K562 (cell line): ENCODE measurements around the gene CYP11A1. TPM values are rescaled to one million over a fixed set of nuclear protein-coding genes. Genes with fewer than 3 reads are reported as not detected.

ENCODE experiments used
- ATAC-seq: fragments of 200-7000 bp; cut with Tn5 transposase; 3 replicates; pipeline ENCODE4 v1.9.1; 2020; ENCODE audit warnings: moderate library complexity
- BruUV-seq: library from RNA; stranded (reverse); fragments of 400-500 nt; replicated peaks from 2 replicates; lab custom pipeline; 2021; lab: Mats Ljungman, UMichigan
- CTCF ChIA-PET: fragments of 300-600 bp; formaldehyde crosslinking; extraction: SDS; loops from one replicate; lab custom pipeline; 2021; ENCODE audit warnings: low intra/inter-chr PET ratio; lab: Yijun Ruan, JAX
- POLR2A ChIA-PET: fragments of 300-600, 350-650 bp; sonication (Branson Sonifier 250); formaldehyde crosslinking; extraction: SDS; loops from one replicate; lab custom pipeline; 2021; ENCODE audit warnings: antibody characterized with exemption, inconsistent platforms; lab: Yijun Ruan, JAX
- DNase-seq, 4 experiments: peaks; one replicate each; pipeline versions ENCODE4 v3.0.0 to v3.0.0-alpha.2; 2011 to 2018; ENCODE audit warnings: low spot score in 3 of 4, mixed read lengths in 3 of 4; ENCODE audit errors: extremely low read depth in 1 of 4
- FAIRE-seq: peaks from 2 replicates; lab custom pipeline; 2011; peaks lifted over from hg19 to GRCh38; lab: Jason Lieb, UNC
- H2AFZ ChIP-seq: 2 replicates; pipeline ENCODE4 v1.6.0; 2011; ENCODE audit warnings: low read depth, low read length, control low read depth, inconsistent platforms
- H3K27ac ChIP-seq: fragments of 200-600 bp; 3 replicates; pipeline ENCODE4 v1.8.0; 2011; ENCODE audit warnings: low read depth, mild to moderate bottlenecking, control low read depth, inconsistent platforms, low read length, moderate library complexity, mixed read lengths; ENCODE audit errors: extremely low read depth
- H3K27me3 ChIP-seq, 2 experiments: fragments of 300-600 bp in 1 of 2; 2 replicates in 1 of 2; 3 replicates in 1 of 2; pipeline versions ENCODE4 v1.6.0 to v1.8.0; 2011; ENCODE audit warnings: inconsistent platforms in 2 of 2, low read length in 2 of 2, mild to moderate bottlenecking in 1 of 2, mixed read lengths in 1 of 2, moderate library complexity in 1 of 2; ENCODE audit not compliant: control insufficient read depth in 2 of 2, insufficient read depth in 2 of 2
- H3K36me3 ChIP-seq: fragments of 300-600 bp; 3 replicates; pipeline ENCODE4 v1.8.0; 2011; ENCODE audit warnings: mild to moderate bottlenecking, low read length, inconsistent platforms; ENCODE audit not compliant: control insufficient read depth, insufficient read depth
- H3K4me1 ChIP-seq, 2 experiments: fragments of 200-600 bp in 1 of 2; replicated peaks in 1 of 2; 2 replicates in 1 of 2; 3 replicates in 1 of 2; pipeline versions ENCODE4 v1.5.1 to v1.8.0; 2011; ENCODE audit warnings: inconsistent platforms in 2 of 2, low read length in 2 of 2, mild to moderate bottlenecking in 1 of 2, mixed read lengths in 1 of 2, moderate library complexity in 1 of 2; ENCODE audit not compliant: control insufficient read depth in 2 of 2, insufficient read depth in 2 of 2
- H3K4me2 ChIP-seq: 2 replicates; pipeline ENCODE4 v1.6.1; 2011; ENCODE audit warnings: low read length, control low read depth, inconsistent platforms, mixed read lengths; ENCODE audit not compliant: insufficient read depth
- H3K4me3 ChIP-seq: fragments of 200-600 bp; sonication (generic), shearing (Covaris generic); 2 replicates; pipeline ENCODE4 v1.5.1; 2016; ENCODE audit warnings: control low read depth, inconsistent platforms
- H3K79me2 ChIP-seq: fragments of 200-600 bp; 3 replicates; pipeline ENCODE4 v1.8.0; 2011; ENCODE audit warnings: low read length, inconsistent platforms; ENCODE audit not compliant: control insufficient read depth, insufficient read depth
- H3K9ac ChIP-seq, 2 experiments: 2 replicates each; pipeline versions ENCODE4 v1.6.0 to v1.6.1; 2011; ENCODE audit warnings: low read depth in 2 of 2, low read length in 2 of 2, control low read depth in 1 of 2, inconsistent platforms in 1 of 2, mild to moderate bottlenecking in 1 of 2, mixed read lengths in 1 of 2; ENCODE audit not compliant: insufficient read depth in 1 of 2
- H3K9me1 ChIP-seq: one replicate; pipeline ENCODE4 v1.6.0; 2011; ENCODE audit warnings: inconsistent platforms, mild to moderate bottlenecking, low read length, moderate library complexity; ENCODE audit not compliant: control insufficient read depth, insufficient read depth
- H3K9me3 ChIP-seq: replicated peaks from 2 replicates; pipeline ENCODE4 v1.5.1; 2011; ENCODE audit warnings: low read depth, low read length, inconsistent platforms; ENCODE audit not compliant: control insufficient read depth, insufficient read depth
- H4K20me1 ChIP-seq: replicated peaks from 2 replicates; pipeline ENCODE4 v1.6.1; 2011; ENCODE audit warnings: low read length, inconsistent platforms, mixed read lengths; ENCODE audit not compliant: control insufficient read depth, insufficient read depth
- CHD2 ChIP-seq: IDR thresholded peaks from 2 replicates; pipeline ENCODE4 v1.6.1; 2011; ENCODE audit warnings: low read depth, low read length
- FIP1L1 ChIP-seq: fragments of 200-400 bp; formaldehyde crosslinking; IDR thresholded peaks from 2 replicates; pipeline ENCODE4 v1.6.1; 2018; ENCODE audit warnings: mild to moderate bottlenecking, low read depth, low read length; ENCODE audit not compliant: poor library complexity, severe bottlenecking
- HEY1 ChIP-seq: fragments of 250-450 bp; sonication (Bioruptor Pico); IDR thresholded peaks from 2 replicates; pipeline ENCODE4 v1.5.0; 2020; ENCODE audit warnings: mild to moderate bottlenecking, moderate library complexity, borderline replicate concordance
- MTA3 ChIP-seq: fragments of 450-650 bp; formaldehyde crosslinking; IDR thresholded peaks from 2 replicates; pipeline ENCODE4 v1.6.1; 2017; ENCODE audit warnings: mild to moderate bottlenecking, borderline replicate concordance
- NELFE ChIP-seq: IDR thresholded peaks from 2 replicates; pipeline ENCODE4 v1.6.1; 2011; ENCODE audit warnings: mild to moderate bottlenecking; ENCODE audit not compliant: insufficient read depth, insufficient read length
- PHF8 ChIP-seq: fragments of 200-600 bp; sonication (generic); IDR thresholded peaks from 2 replicates; pipeline ENCODE4 v1.6.1; 2012; ENCODE audit warnings: mixed run types, mild to moderate bottlenecking, inconsistent platforms, low read length, moderate library complexity, borderline replicate concordance
- RBFOX2 ChIP-seq: fragments of 200-400 bp; formaldehyde crosslinking; IDR thresholded peaks from 2 replicates; pipeline ENCODE4 v1.6.1; 2017; ENCODE audit warnings: low read depth, mild to moderate bottlenecking, low read length, moderate library complexity
- SMARCA5 ChIP-seq: fragments of 450-650 bp; IDR thresholded peaks from 2 replicates; pipeline ENCODE4 v1.6.1; 2016
- TFAM ChIP-seq: fragments of 250-450 bp; sonication (Bioruptor Pico); conservative IDR thresholded peaks from 2 replicates; pipeline ENCODE4 v1.5.0; 2021; ENCODE audit warnings: mild to moderate bottlenecking, moderate library complexity
- ZBTB33 ChIP-seq: sonication (generic); formaldehyde crosslinking; IDR thresholded peaks from 2 replicates; pipeline ENCODE4 v1.8.1; 2023; ENCODE audit warnings: mild to moderate bottlenecking, missing genetic modification reagents
- ZNF444 ChIP-seq: fragments of 250-450 bp; sonication (Bioruptor Pico); IDR thresholded peaks from 2 replicates; pipeline ENCODE4 v1.4.0; 2020; ENCODE audit warnings: mild to moderate bottlenecking, moderate library complexity
- ZNF740 ChIP-seq, 3 experiments: fragments of 200-800 bp in 1 of 3; sonication (Bioruptor generic) in 1 of 3; sonication (generic) in 1 of 3; formaldehyde crosslinking in 1 of 3; IDR thresholded peaks; 2 replicates each; pipeline versions ENCODE4 v1.6.1 to v1.8.0; 2016 to 2022; ENCODE audit warnings: mild to moderate bottlenecking in 2 of 3, missing compliant biosample characterization in 2 of 3, missing genetic modification characterization in 2 of 3, missing genetic modification reagents in 1 of 3
- whole genome bisulfite sequencing: fragments of 100-300 bp; shearing (Covaris generic); methylation state at CpG from one replicate; pipeline ENCODE4 v1.1.6; 2016; ENCODE audit warnings: low coverage, mixed read lengths; ENCODE audit not compliant: insufficient coverage; ENCODE audit errors: missing lambda C conversion rate; 5-methylcytosine and 5-hydroxymethylcytosine counted together
- in situ Hi-C: fragments of 300-500 bp; cut with MboI; formaldehyde crosslinking; loops from 4 replicates; pipeline ENCODE4 v1.15.0; 2018; ENCODE audit warnings: inconsistent platforms, mixed read lengths
- intact Hi-C: fragments of 100-400 bp; cut with micrococcal nuclease; formaldehyde crosslinking; loops from 2 replicates; pipeline ENCODE4 v1.14.2; 2022
- polyA plus RNA-seq, 8 experiments: library from polyadenylated mRNA; depleted of rRNA in 4 of 8; stranded (reverse) in 5 of 8; unstranded in 3 of 8; fragments of >200 nt; fragmentation: Nextera tagmentation in 2 of 8; fragmentation: Illumina TruSeq in 1 of 8; extraction: Ambion mirVana in 2 of 8; extraction: Trizol in 1 of 8; gene quantifications; 2 replicates each; pipeline versions ENCODE4 v1.2.1 to v1.2.3, GENCODE V29; 2011 to 2014; ENCODE audit warnings: inconsistent platforms in 1 of 8, missing spikeins in 1 of 8
- total RNA-seq, 7 experiments: library from RNA; depleted of rRNA in 6 of 7; stranded (reverse); fragments of >200 nt in 6 of 7; fragmentation: Illumina TruSeq in 2 of 7; extraction: Trizol in 2 of 7; gene quantifications; 2 replicates each; pipeline versions ENCODE4 v1.2.1 to v1.2.3, GENCODE V29; 2011 to 2021; ENCODE audit warnings: low replicate concordance in 1 of 7
- TF ChIP-seq, protein P1 (sequence below): fragments of 250-450 bp; sonication (Bioruptor Pico); IDR thresholded peaks from 2 replicates; pipeline ENCODE4 v1.4.0; 2020; ENCODE audit warnings: borderline replicate concordance

CYP11A1 gene
- total and polyA plus RNA-seq, 9 of the 15 experiments (the other 6 are each of a cell fraction or from before 2014, with no cell fraction given): 0.06 to 0.24 (median 0.10) TPM; not detected in 4

DNA sequence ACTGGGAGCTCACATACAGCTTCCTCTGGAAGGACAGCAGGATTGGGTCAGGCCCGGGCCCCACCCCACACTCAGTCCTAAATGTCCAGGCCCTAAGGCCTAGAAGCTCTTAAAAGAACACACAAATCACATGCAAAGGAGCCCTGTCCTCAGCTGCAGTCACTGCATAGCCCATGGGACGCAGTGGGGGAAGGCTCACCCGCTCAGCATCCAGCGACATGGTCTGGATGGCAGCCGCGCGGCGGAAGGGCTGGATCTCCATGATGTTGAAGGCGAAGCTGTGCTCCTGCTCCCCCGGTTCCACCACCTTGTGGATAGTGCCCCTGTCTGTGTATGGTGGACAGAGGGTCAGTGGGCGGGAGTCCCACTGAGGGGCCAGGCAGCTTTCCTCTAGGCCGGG, 44.2 kb upstream of the CYP11A1 start:
- H3K9me3 ChIP-seq: no peaks in the 10 kb centered on the region
- H3K9me1 ChIP-seq: peaks cover 3% of the 10 kb centered on the region
- peak overlapping the region in 1 of 2 experiments; percentile 55; a peak in 2 of 4 replicates for H3K9ac ChIP-seq
- BruUV-seq: no TSS peak
- FAIRE-seq (no peak), ATAC-seq (no peak), DNase-seq (no peak)
- TF ChIP-seq HEY1 (CRISPR knock-in tag) (no peak), PHF8 (no peak), SMARCA5 (no peak), FIP1L1 (no peak), NELFE (no peak), CHD2 (no peak), ZBTB33 (CRISPR knock-in tag) (peak; percentile 64; the same call in 1 of the 2 replicates), TFAM (CRISPR knock-in tag) (no peak), ZNF740 (CRISPR knock-in tag; IDR thresholded peaks at IDR 0.05) (0 out of 2 replicates have a peak, but pooled peaks have one; percentile 14), ZNF740 (tag; IDR thresholded peaks at IDR 0.05) (no peak), ZNF444 (CRISPR knock-in tag) (no peak), RBFOX2 (no peak), MTA3 (no peak)
- TF ChIP-seq, protein P1, sequence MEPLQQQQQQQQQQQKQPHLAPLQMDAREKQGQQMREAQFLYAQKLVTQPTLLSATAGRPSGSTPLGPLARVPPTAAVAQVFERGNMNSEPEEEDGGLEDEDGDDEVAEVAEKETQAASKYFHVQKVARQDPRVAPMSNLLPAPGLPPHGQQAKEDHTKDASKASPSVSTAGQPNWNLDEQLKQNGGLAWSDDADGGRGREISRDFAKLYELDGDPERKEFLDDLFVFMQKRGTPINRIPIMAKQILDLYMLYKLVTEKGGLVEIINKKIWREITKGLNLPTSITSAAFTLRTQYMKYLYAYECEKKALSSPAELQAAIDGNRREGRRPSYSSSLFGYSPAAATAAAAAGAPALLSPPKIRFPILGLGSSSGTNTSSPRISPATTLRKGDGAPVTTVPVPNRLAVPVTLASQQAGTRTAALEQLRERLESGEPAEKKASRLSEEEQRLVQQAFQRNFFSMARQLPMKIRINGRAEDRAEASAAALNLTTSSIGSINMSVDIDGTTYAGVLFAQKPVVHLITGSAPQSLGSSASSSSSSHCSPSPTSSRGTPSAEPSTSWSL (CRISPR knock-in tag): no peak
- no peaks in the 10 kb centered on the region for H3K79me2 ChIP-seq
- POLR2A ChIA-PET: interaction anchor here (0.6 to 3.5 kb wide), 5 partner anchors 10 to 505 kb away, joined by 3 to 24 read pairs (median 6); no protein-coding TSS in a partner anchor
- no peak overlapping the region for H3K27ac ChIP-seq
- H3K27me3 ChIP-seq: no peaks in the 10 kb centered on the region
- peaks cover 65% of the 10 kb centered on the region; the same call in 2 of the 3 replicates for H3K36me3 ChIP-seq
- CTCF ChIA-PET: no interaction called here
- no peak overlapping the region for H3K4me3 ChIP-seq
- in situ Hi-C loops: no loop called here
- H4K20me1 ChIP-seq: no peaks in the 10 kb centered on the region
- H3K4me2 ChIP-seq: no peak overlapping the region
- intact Hi-C loops: no loop called here
- 87% methylated on average over 12 of the region's 12 CpGs for WGBS
- H3K4me1 ChIP-seq: peaks cover 14 to 49% of the 10 kb centered on the region in 2 experiments; a peak in 4 of 5 replicates
- H2AFZ ChIP-seq: no peak overlapping the region
